CD14-positive monocyte (primary cell): ENCODE measurements around the gene MAFF. TPM values are rescaled to one million over a fixed set of nuclear protein-coding genes. Genes with fewer than 3 reads are reported as not detected.

Experiments
- DNase-seq, 3 donors: peaks; one replicate each; pipeline ENCODE4 v3.0.0-alpha.2; 2011 to 2022
- H2AFZ ChIP-seq: 2 replicates; pipeline ENCODE4 v1.6.0; 2012; ENCODE audit warnings: mild to moderate bottlenecking, low read depth, low read length, inconsistent platforms; ENCODE audit not compliant: insufficient read depth, poor library complexity, severe bottlenecking
- H3K27ac ChIP-seq, 2 donors: 1 replicate in 1 of 2; 2 replicates in 1 of 2; pipeline ENCODE4 v1.5.1; 2012 to 2013; ENCODE audit warnings: low read length in 2 of 2, control low read depth in 1 of 2, inconsistent platforms in 1 of 2, low read depth in 1 of 2, mild to moderate bottlenecking in 1 of 2
- H3K27me3 ChIP-seq, 2 donors: one replicate each; pipeline versions ENCODE4 v1.6.0 to v1.6.1; 2011 to 2013; ENCODE audit warnings: low read length in 2 of 2; ENCODE audit not compliant: control insufficient read depth in 2 of 2, insufficient read depth in 2 of 2
- H3K36me3 ChIP-seq, 2 donors: replicated peaks in 1 of 2; 1 replicate in 1 of 2; 2 replicates in 1 of 2; pipeline versions ENCODE4 v1.5.1 to v1.6.1; 2012 to 2013; ENCODE audit warnings: low read length in 2 of 2, control low read depth in 1 of 2, inconsistent platforms in 1 of 2, mild to moderate bottlenecking in 1 of 2; ENCODE audit not compliant: insufficient read depth in 2 of 2, control insufficient read depth in 1 of 2
- H3K4me1 ChIP-seq, 2 donors: 1 replicate in 1 of 2; 2 replicates in 1 of 2; pipeline versions ENCODE4 v1.5.1 to v1.6.1; 2012 to 2013; ENCODE audit warnings: low read length in 2 of 2, control low read depth in 1 of 2, inconsistent platforms in 1 of 2, mild to moderate bottlenecking in 1 of 2, moderate library complexity in 1 of 2; ENCODE audit not compliant: insufficient read depth in 2 of 2, control insufficient read depth in 1 of 2
- H3K4me2 ChIP-seq: replicated peaks from 2 replicates; pipeline ENCODE3; 2012; ENCODE audit warnings: low read length, moderate library complexity, mild to moderate bottlenecking; ENCODE audit not compliant: poor library complexity, severe bottlenecking; ENCODE audit errors: extremely low read depth
- H3K4me3 ChIP-seq, 3 experiments: fragments of 200-600 bp in 1 of 3; sonication (generic) in 1 of 3; replicated peaks in 1 of 3; 1 replicate in 2 of 3; 2 replicates in 1 of 3; pipeline ENCODE4 v1.5.1; 2011 to 2013; ENCODE audit warnings: low read length in 3 of 3, mild to moderate bottlenecking in 3 of 3, control low read depth in 2 of 3, low read depth in 2 of 3, inconsistent platforms in 1 of 3, moderate library complexity in 1 of 3
- H3K79me2 ChIP-seq: 2 replicates; pipeline ENCODE4 v1.6.0; 2012; ENCODE audit warnings: mild to moderate bottlenecking, control low read depth, inconsistent platforms, low read length, moderate library complexity; ENCODE audit not compliant: insufficient read depth
- H3K9ac ChIP-seq: 2 replicates; pipeline ENCODE4 v1.6.0; 2017; ENCODE audit warnings: low read length, mild to moderate bottlenecking; ENCODE audit not compliant: insufficient read depth, poor library complexity, severe bottlenecking
- H3K9me3 ChIP-seq, 2 donors: replicated peaks in 1 of 2; 1 replicate in 1 of 2; 2 replicates in 1 of 2; pipeline versions ENCODE4 v1.5.1 to v1.6.1; 2012 to 2013; ENCODE audit warnings: low read length in 2 of 2, control low read depth in 1 of 2; ENCODE audit not compliant: control insufficient read depth in 1 of 2, insufficient read depth in 1 of 2
- H4K20me1 ChIP-seq: 2 replicates; pipeline ENCODE4 v1.6.0; 2012; ENCODE audit warnings: mild to moderate bottlenecking, low read length, control low read depth, moderate library complexity; ENCODE audit not compliant: insufficient read depth
- H3K27ac Mint-ChIP-seq, 7 donors: one replicate each; pipeline ENCODE4 v1.8.0; 2020; ENCODE audit warnings: mild to moderate bottlenecking in 7 of 7, mixed read lengths in 7 of 7, moderate library complexity in 6 of 7, inconsistent platforms in 2 of 7
- H3K27me3 Mint-ChIP-seq, 3 donors: one replicate each; pipeline ENCODE4 v1.8.0; 2021 to 2022; ENCODE audit warnings: low read depth in 3 of 3, mild to moderate bottlenecking in 3 of 3, mixed read lengths in 3 of 3, moderate library complexity in 3 of 3, inconsistent platforms in 1 of 3
- H3K36me3 Mint-ChIP-seq, 2 donors: one replicate each; pipeline ENCODE4 v1.8.0; 2020; ENCODE audit warnings: mixed read lengths in 2 of 2, inconsistent platforms in 1 of 2, mild to moderate bottlenecking in 1 of 2
- H3K4me1 Mint-ChIP-seq: one replicate; pipeline ENCODE4 v1.8.0; 2020; ENCODE audit warnings: mild to moderate bottlenecking, mixed read lengths
- H3K4me3 Mint-ChIP-seq, 2 donors: one replicate each; pipeline ENCODE4 v1.8.0; 2020; ENCODE audit warnings: mild to moderate bottlenecking in 2 of 2, mixed read lengths in 2 of 2, moderate library complexity in 1 of 2
- H3K9me3 Mint-ChIP-seq, 7 donors: one replicate each; pipeline ENCODE4 v1.8.0; 2020 to 2022; ENCODE audit warnings: mixed read lengths in 7 of 7, mild to moderate bottlenecking in 6 of 7, moderate library complexity in 6 of 7, inconsistent platforms in 2 of 7
- CTCF ChIP-seq: fragments of 200-600 bp; IDR thresholded peaks from one replicate; pipeline ENCODE4 v1.8.0; 2022; ENCODE audit warnings: antibody characterized with exemption, mild to moderate bottlenecking
- WGBS: methylation state at CpG from one replicate; pipeline ENCODE4 v1.1.5; 2013; ENCODE audit warnings: missing lambda C conversion rate; ENCODE audit not compliant: insufficient coverage; 5-methylcytosine and 5-hydroxymethylcytosine counted together
- intact Hi-C, 2 donors: fragments of 100-400 bp; cut with micrococcal nuclease; formaldehyde crosslinking; loops; one replicate each; pipeline versions ENCODE4 v1.15.0 to v1.15.1; 2023
- polyA plus RNA-seq, 3 donors: library from polyadenylated mRNA; depleted of rRNA in 1 of 3; unstranded in 2 of 3; stranded (reverse) in 1 of 3; fragments of 300-500 nt in 2 of 3; fragments of >200 nt in 1 of 3; fragmentation: Illumina TruSeq in 2 of 3; gene quantifications; 1 replicate in 2 of 3; 2 replicates in 1 of 3; pipeline ENCODE4 v1.2.3, GENCODE V29; 2012 to 2021

Gene MAFF
- polyA plus RNA-seq, 3 donors: 1.5 to 67.3 (median 2.0) TPM

GRCh38 chr22:38258895-38259294, 57.1 kb downstream of the MAFF start:
- Histone ChIP-seq H3K36me3 (no peaks in the 10 kb centered on the region), H3K4me2 (no peak overlapping the region), H3K27ac (no peak overlapping the region), H3K9me3 (no peaks in the 10 kb centered on the region), H4K20me1 (peaks cover 47% of the 10 kb centered on the region), H2AFZ (no peak overlapping the region), H3K9ac (no peak overlapping the region), H3K27me3 (no peaks in the 10 kb centered on the region), H3K4me1 (peaks cover 34 to 45% of the 10 kb centered on the region in 2 donors), H3K4me3 (no peak overlapping the region), H3K79me2 (peaks cover 8% of the 10 kb centered on the region)
- intact Hi-C loops: no loop called here
- TF ChIP-seq CTCF: no peak
- Mint-ChIP-seq H3K4me1 (peaks cover 55% of the 10 kb centered on the region), H3K4me3 (peak overlapping the region in 1 of 2 donors; percentile 70), H3K27me3 (peaks cover 0 to 5% (median 0%) of the 10 kb centered on the region in 3 donors), H3K36me3 (peaks cover 8 to 10% of the 10 kb centered on the region in 2 donors), H3K27ac (peak overlapping the region in 4 of 7 donors; percentile 18 to 56 (median 24)), H3K9me3 (peaks cover 0 to 2% (median 0%) of the 10 kb centered on the region in 7 donors)
- 35% methylated on average over 4 of the region's 8 CpGs for WGBS
- DNase-seq: no peak

GRCh38 chr22:38259370-38259769, 57.6 kb downstream of the MAFF start:
- H4K20me1 ChIP-seq: peaks cover 51% of the 10 kb centered on the region
- H3K27me3 ChIP-seq: no peaks in the 10 kb centered on the region
- TF ChIP-seq CTCF: no peak
- 0% methylated on average over 3 of the region's 8 CpGs for WGBS
- H3K36me3 ChIP-seq: no peaks in the 10 kb centered on the region
- peaks cover 11% of the 10 kb centered on the region for H3K79me2 ChIP-seq
- intact Hi-C loops: no loop called here
- Mint-ChIP-seq H3K27me3 (peaks cover 0 to 5% (median 0%) of the 10 kb centered on the region in 3 donors), H3K27ac (peak overlapping the region in 5 of 7 donors; percentile 18 to 90 (median 56)), H3K36me3 (peaks cover 8 to 15% of the 10 kb centered on the region in 2 donors), H3K4me3 (peak overlapping the region in 1 of 2 donors; percentile 70), H3K4me1 (peaks cover 55% of the 10 kb centered on the region), H3K9me3 (peaks cover 0 to 2% (median 0%) of the 10 kb centered on the region in 7 donors)
- DNase-seq: no peak
- no peak overlapping the region for H2AFZ ChIP-seq
- H3K4me3 ChIP-seq: no peak overlapping the region
- no peak overlapping the region for H3K9ac ChIP-seq
- H3K9me3 ChIP-seq: no peaks in the 10 kb centered on the region
- no peak overlapping the region for H3K4me2 ChIP-seq
- H3K27ac ChIP-seq: no peak overlapping the region
- peaks cover 34 to 45% of the 10 kb centered on the region in 2 donors for H3K4me1 ChIP-seq
